NCI-H2107 (cell line): ENCODE measurements around the gene TBCB.
"Not testable (repeated sequence)": the region's sequence is repeated elsewhere in the genome, so short reads cannot be mapped to it uniquely, and the experiment has no call there.

Experiments
- DNase-seq: peaks from one replicate; lab custom pipeline; 2025; lab: John Stamatoyannopoulos, UW

Gene TBCB

GRCh38 chr19:36115453-36116343 is at the start of gene TBCB:
TBCB (plus strand) TSS chr19:36115468; CDS start chr19:36115561, 93 bp downstream.
- no peak for DNase-seq

- no peak for DNase-seq
Measured at GRCh38 chr19:36067681-36068080, 47.6 kb upstream of the TBCB start.

DNA sequence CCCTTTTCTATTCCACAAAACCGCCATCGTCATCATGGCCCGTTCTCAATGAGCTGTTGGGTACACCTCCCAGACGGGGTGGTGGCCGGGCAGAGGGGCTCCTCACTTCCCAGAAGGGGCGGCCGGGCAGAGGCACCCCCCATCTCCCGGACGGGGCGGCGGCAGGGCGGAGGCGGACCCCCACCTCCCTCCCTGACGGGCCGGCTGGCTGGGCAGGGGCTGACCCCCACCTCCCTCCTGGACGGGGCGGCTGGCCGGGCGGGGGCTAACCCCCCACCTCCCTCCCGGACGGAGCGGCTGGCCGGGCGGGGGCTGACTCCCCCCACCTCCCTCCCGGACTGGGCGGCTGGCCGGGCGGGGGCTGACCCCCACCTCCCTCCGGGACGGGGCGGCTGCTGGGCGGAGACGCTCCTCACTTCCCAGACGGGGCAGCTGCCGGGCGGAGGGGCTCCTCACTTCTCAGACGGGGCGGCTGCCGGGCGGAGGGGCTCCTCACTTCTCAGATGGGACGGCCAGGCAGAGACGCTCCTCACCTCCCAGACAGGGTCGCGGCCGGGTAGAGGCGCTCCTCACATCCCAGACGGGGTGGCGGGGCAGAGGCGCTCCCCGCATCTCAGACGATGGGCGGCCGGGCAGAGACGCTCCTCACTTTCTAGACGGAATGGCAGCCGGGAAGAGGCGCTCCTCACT is 46.3 kb upstream of the TBCB start:
- DNase-seq = not testable (repeated sequence)

DNA sequence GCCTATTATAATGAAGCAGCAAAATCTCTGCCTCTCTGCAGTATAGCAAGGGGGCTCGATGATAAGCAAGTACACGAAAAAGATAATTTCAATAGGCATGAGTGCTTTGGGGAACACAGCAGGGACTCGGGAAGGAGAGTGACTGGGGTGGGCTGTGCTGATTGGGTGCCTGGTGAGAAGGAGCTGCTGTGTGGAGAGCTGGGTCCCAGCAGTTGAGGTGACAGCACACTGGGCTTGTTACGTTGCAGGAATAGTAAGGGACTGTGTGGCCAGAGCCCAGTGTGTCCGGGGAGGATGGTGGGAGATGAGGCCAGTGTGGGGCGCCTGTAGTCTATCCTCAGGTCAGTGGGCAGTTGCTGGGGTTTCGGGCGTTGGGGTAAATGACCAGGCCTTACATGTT is 43.2 kb upstream of the TBCB start:
- DNase-seq = no peak

- DNase-seq = no peak
Measured at GRCh38 chr19:36073121-36073876, 42.0 kb upstream of the TBCB start.

GRCh38 chr19:36079389-36079945 is 35.8 kb upstream of the TBCB start:
- no peak for DNase-seq

GRCh38 chr19:36081385-36081784 is 33.9 kb upstream of the TBCB start:
- DNase-seq = no peak

DNA sequence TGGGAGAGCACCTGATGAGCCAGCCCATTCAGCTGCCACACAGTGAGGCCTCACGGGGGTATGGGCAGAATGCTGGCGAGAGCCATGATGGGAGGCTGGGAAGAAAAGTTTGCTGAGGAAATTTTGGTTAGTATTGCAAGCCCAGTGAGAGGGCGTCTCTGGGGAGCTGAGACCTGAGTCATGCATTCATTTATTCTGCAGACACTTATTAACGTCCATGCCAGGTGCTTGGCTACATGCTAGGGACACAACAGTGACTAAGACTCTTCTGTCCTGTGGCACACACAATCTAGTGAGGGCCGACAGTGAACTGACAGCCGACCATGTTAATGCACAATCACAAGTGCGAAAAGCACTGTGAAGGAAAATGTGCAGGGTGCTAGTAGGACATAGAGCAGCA is 33.4 kb upstream of the TBCB start:
- DNase-seq = no peak

- no peak for DNase-seq
Measured at GRCh38 chr19:36082916-36083315, 32.4 kb upstream of the TBCB start.

DNA sequence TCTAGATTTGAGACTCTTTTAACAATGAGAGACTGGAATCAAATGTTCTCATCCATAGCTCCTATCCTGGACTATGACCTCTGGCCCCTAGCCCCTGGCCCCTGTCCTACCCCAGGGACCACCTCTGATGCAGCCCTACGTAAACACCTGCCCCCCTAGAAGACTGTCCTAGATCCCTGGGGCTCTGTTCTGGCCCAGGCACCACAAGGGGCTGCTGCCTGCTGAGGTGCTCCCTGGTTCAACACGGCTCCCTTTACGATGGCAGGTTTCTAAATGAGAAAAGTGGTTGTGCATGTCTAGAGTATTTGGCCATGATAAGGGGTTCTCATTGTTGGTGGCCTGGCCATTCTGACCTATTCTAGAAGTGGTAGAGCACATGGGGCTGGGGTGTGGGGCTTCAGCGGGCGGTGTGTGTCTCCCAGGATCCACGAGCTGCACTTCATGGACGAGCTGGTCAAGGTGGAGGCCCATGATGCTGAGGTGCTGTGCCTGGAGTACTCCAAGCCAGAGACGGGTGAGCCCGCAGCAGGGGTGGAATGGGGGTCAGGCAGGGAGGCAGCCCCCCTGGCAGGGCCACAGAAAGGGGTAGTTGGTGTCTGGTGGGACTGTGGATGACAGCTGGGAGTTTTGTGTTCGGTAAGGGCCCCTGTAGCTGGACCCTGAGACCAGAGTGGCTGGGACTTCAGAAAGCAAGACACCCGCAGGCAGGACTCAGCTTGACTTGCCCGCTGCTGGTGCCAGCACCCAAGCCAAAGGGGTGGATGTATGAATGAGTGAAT is 30.8 kb upstream of the TBCB start:
- no peak for DNase-seq

DNA sequence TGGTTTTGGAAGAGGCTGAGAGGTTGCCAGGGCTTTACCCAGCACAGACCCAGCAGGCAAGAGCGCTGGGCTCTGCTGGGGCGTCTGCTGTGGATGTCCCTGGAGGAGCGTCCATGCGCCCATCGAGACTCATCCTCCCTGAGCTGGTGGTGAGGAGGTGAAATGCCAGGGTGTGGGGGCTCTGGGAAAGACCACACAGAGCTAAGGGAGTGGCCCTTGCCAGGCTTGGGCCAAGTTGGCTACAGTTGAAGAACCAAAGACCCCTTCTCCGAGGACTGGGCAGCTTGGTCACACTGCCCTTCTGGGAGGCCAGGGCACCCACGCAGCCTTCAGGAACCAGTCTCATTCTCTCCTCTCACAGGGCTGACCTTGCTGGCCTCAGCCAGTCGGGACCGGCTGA is 28.9 kb upstream of the TBCB start:
- DNase-seq = no peak

DNA sequence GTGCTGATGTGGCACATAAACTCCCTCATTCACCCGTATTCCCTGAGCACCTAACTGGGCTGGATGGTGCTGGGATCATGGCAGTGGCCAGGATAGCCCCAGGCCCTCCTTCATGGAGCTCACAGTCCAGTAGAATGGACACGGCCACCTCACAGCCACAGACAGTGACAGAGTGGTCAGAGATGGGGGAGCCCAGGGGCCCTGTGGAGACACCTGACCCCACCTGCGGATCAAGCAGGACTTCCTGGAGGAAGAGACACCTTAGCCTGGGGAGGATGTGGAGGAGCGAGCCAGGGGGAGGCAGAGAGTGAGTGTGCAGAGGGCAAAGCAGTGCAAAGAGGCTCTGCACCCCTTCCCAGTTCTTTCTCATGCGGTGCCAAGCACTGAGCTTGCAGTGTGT is 25.4 kb upstream of the TBCB start:
- no peak for DNase-seq

- no peak for DNase-seq
Measured at GRCh38 chr19:36090910-36091695, 24.2 kb upstream of the TBCB start.

DNA sequence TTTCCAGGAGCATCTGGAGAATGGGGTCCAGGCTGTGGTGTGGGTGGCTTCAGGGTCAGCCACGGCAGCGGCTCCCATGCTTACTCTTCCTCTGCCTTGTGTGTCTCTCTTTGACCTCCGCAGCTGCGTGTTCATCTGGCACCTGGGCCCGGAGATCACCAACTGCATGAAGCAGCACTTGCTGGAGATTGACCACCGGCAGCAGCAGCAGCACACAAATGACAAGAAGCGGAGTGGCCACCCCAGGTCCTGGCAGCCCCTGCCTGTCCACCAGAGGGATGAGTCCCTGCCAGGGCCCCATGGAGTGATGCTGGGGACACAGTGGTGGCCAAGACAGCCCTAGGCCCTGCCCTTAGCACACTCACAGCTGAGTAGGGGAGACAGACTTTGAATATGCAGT is 22.7 kb upstream of the TBCB start:
- DNase-seq = no peak

- DNase-seq = no peak
Measured at GRCh38 chr19:36093146-36093662, 22.1 kb upstream of the TBCB start.

DNA sequence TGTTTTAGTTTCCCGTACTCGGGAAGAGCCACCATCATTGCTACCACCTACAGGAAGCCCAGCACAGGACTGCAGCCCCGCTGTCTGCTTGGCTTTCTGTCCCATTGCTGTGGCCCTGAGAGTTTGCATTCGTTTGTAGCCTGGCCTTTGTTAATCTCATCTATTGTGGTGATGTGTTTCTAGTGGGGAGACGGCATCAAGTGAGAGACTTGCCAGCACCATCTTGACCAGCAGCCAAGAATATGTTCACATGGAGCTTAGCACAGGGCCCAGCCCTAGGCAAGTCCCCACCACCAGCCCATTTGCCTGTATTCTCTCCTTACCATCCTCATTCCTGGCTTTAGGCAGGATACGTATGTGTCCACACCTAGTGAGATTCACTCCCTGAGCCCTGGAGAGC is 21.6 kb upstream of the TBCB start:
- no peak for DNase-seq

- DNase-seq = no peak
Measured at GRCh38 chr19:36097036-36097435, 18.2 kb upstream of the TBCB start.

DNA sequence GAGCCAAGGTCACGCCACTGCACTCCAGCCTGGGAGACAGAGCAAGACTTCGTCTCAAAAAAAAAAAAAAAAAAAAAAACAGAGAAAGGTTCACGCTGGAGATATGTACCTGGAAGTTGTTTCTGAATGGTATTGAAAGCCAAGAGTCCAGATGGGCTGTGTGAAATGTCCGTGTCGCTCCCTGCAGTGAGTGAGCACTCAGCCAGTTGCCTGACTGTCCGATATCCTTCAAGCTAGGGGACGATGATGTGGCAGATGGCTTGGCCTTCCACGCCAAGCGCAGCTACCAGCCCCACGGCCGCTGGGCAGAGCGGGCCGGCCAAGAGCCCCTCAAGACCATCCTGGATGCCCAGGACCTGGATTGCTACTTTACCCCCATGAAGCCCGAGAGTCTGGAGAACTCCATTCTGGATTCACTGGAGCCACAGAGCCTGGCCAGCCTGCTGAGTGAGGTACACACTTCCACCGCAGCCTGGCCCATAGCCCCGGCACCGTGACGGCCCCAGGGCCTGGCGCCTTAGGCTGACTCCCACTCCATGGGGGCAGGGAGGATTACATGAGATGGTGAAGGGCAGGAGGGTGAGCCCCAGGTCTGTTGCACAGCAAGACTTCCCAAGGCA is 16.0 kb upstream of the TBCB start:
- no peak for DNase-seq

DNA sequence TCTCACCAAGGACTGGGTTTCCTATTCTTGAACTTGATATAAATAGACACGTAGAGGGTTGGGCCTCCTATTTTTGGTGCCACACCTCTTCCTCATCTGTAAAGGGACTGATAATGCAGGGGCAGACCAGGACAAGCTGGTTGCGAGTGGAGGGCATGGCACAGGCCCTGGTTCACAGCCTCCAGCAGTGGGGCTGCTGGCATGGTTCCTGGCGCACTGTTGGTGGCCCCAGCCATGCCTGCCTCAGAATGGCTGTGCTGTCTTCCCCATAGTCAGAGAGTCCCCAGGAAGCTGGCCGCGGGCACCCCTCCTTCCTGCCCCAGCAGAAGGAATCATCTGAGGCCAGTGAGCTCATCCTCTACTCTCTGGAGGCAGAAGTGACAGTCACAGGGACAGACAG is 14.8 kb upstream of the TBCB start:
- no peak for DNase-seq
